Loucy (cell line): ENCODE measurements around the gene LAMP1.

Experiments used
- CTCF ChIP-seq: fragments of 200-600 bp; sonication (generic); conservative IDR thresholded peaks from 2 replicates; pipeline ENCODE4 v1.5.1; 2014; ENCODE audit warnings: mild to moderate bottlenecking, antibody characterized with exemption, low read length
- EZH2phosphoT487 ChIP-seq: fragments of 200-600 bp; IDR thresholded peaks from 2 replicates; pipeline ENCODE4 v1.6.1; 2018; ENCODE audit warnings: antibody characterized with exemption, mild to moderate bottlenecking, moderate library complexity, borderline replicate concordance

DNA sequence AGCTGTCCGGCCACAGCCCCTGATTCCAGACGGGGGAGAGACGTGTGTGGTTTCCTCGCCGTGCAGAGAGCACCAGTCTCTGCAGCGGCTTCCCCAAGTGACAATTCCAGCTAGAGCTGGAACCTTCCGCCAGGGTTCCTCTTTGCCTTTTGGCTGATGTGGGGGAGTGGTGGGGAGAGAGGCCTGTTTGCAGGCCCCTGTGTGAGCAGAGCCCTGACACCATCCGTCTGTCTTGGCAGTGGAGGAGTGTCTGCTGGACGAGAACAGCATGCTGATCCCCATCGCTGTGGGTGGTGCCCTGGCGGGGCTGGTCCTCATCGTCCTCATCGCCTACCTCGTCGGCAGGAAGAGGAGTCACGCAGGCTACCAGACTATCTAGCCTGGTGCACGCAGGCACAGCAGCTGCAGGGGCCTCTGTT lies 25.0 kb downstream of the LAMP1 start:
- TF ChIP-seq CTCF = no peak
- TF ChIP-seq EZH2phosphoT487 = no peak
